ENCODE measurements around the gene NCAPG2. TPM values are rescaled to one million over a fixed set of nuclear protein-coding genes. Genes with fewer than 3 reads are reported as not detected.

Gene NCAPG2
- polyA plus RNA-seq, 1 experiment: 19.5 TPM

- no peaks in the 10 kb centered on the region for H3K27me3 ChIP-seq (ENCODE audit: control insufficient read depth, insufficient read depth, low read length)
- TF ChIP-seq CTCF (IDR thresholded peaks at IDR 0.05; ENCODE audit: insufficient read depth, low read depth, low read length): no peak
- H3K4me3 ChIP-seq (ENCODE audit: low read depth, low read length): no peak overlapping the region
- ChIA-PET POLR2A (no interaction called here), CTCF (no interaction called here)
- no peak for DNase-seq (ENCODE audit: low read depth)
- H3K36me3 ChIP-seq (ENCODE audit: control insufficient read depth, insufficient read depth, low read length): no peaks in the 10 kb centered on the region
Observed at GRCh38 chr7:158596309-158596708, 108.3 kb downstream of the NCAPG2 start.

GRCh38 chr7:158595068-158595467, 109.5 kb downstream of the NCAPG2 start:
- TF ChIP-seq CTCF (IDR thresholded peaks at IDR 0.05; ENCODE audit: insufficient read depth, low read depth, low read length): no peak
- DNase-seq (ENCODE audit: low read depth): no peak
- Histone ChIP-seq H3K4me3 (ENCODE audit: low read depth, low read length) (no peak overlapping the region), H3K36me3 (ENCODE audit: control insufficient read depth, insufficient read depth, low read length) (no peaks in the 10 kb centered on the region), H3K27me3 (ENCODE audit: control insufficient read depth, insufficient read depth, low read length) (no peaks in the 10 kb centered on the region)
- CTCF ChIA-PET: no interaction called here
- POLR2A ChIA-PET: no interaction called here

- peaks cover 3% of the 10 kb centered on the region for H3K27me3 ChIP-seq (ENCODE audit: control insufficient read depth, insufficient read depth, low read length)
- no peaks in the 10 kb centered on the region for H3K36me3 ChIP-seq (ENCODE audit: control insufficient read depth, insufficient read depth, low read length)
- no peak for DNase-seq (ENCODE audit: low read depth)
- no peak overlapping the region for H3K4me3 ChIP-seq (ENCODE audit: low read depth, low read length)
- CTCF ChIA-PET: no interaction called here
- TF ChIP-seq CTCF (IDR thresholded peaks at IDR 0.05; ENCODE audit: insufficient read depth, low read depth, low read length): no peak
- POLR2A ChIA-PET: no interaction called here
Observed at GRCh38 chr7:158592541-158592940, 112.1 kb downstream of the NCAPG2 start.

GRCh38 chr7:158591944-158592343, 112.7 kb downstream of the NCAPG2 start:
- Histone ChIP-seq H3K27me3 (ENCODE audit: control insufficient read depth, insufficient read depth, low read length) (peaks cover 3% of the 10 kb centered on the region), H3K36me3 (ENCODE audit: control insufficient read depth, insufficient read depth, low read length) (no peaks in the 10 kb centered on the region), H3K4me3 (ENCODE audit: low read depth, low read length) (no peak overlapping the region)
- DNase-seq (ENCODE audit: low read depth): no peak
- CTCF ChIA-PET: no interaction called here
- TF ChIP-seq CTCF (IDR thresholded peaks at IDR 0.05; ENCODE audit: insufficient read depth, low read depth, low read length): no peak
- POLR2A ChIA-PET: no interaction called here

GRCh38 chr7:158590181-158590530, 114.4 kb downstream of the NCAPG2 start:
- peaks cover 10% of the 10 kb centered on the region for H3K27me3 ChIP-seq (ENCODE audit: control insufficient read depth, insufficient read depth, low read length)
- CTCF ChIA-PET: no interaction called here
- DNase-seq (ENCODE audit: low read depth): no peak
- no peaks in the 10 kb centered on the region for H3K36me3 ChIP-seq (ENCODE audit: control insufficient read depth, insufficient read depth, low read length)
- no peak for TF ChIP-seq CTCF (IDR thresholded peaks at IDR 0.05; ENCODE audit: insufficient read depth, low read depth, low read length)
- H3K4me3 ChIP-seq (ENCODE audit: low read depth, low read length): no peak overlapping the region
- POLR2A ChIA-PET: no interaction called here
